Fibroblast of skin of scalp (primary cell): Measurements from ENCODE around the gene SYTL3.
"Not testable (repeated sequence)": the region's sequence is repeated elsewhere in the genome, so short reads cannot be mapped to it uniquely, and the experiment has no call there.

ENCODE experiments used
- DNase-seq: peaks from one replicate; pipeline ENCODE4 v3.0.0-alpha.2; 2013

The SYTL3 gene

GRCh38 chr6:158701268-158701667 is 51.4 kb downstream of the SYTL3 start:
- not testable (repeated sequence) for DNase-seq

- no peak for DNase-seq
Measured at GRCh38 chr6:158703111-158703836, 53.4 kb downstream of the SYTL3 start.

GRCh38 chr6:158703837-158704822 is 54.3 kb downstream of the SYTL3 start:
- peak; percentile 63 for DNase-seq

GRCh38 chr6:158705386-158706126 is 55.7 kb downstream of the SYTL3 start:
- no peak for DNase-seq

- DNase-seq = peak; percentile 58
Measured at GRCh38 chr6:158706369-158706982, 56.6 kb downstream of the SYTL3 start.

- peak; percentile 38 for DNase-seq
Measured at GRCh38 chr6:158707120-158707820, 57.4 kb downstream of the SYTL3 start.

- DNase-seq = no peak
Measured at GRCh38 chr6:158707821-158708195, 58.0 kb downstream of the SYTL3 start.

GRCh38 chr6:158708239-158708638 is 58.4 kb downstream of the SYTL3 start:
- DNase-seq = peak; percentile 34

- DNase-seq = no peak
Measured at GRCh38 chr6:158709809-158710208, 60.0 kb downstream of the SYTL3 start.

GRCh38 chr6:158711264-158711663 is 61.4 kb downstream of the SYTL3 start:
- no peak for DNase-seq

- no peak for DNase-seq
Measured at GRCh38 chr6:158713469-158713868, 63.6 kb downstream of the SYTL3 start.

- DNase-seq = no peak
Measured at GRCh38 chr6:158714706-158715105, 64.9 kb downstream of the SYTL3 start.

GRCh38 chr6:158715330-158716311 is 65.8 kb downstream of the SYTL3 start:
- no peak for DNase-seq

- no peak for DNase-seq
Measured at GRCh38 chr6:158717341-158718330, 67.8 kb downstream of the SYTL3 start.

- no peak for DNase-seq
Measured at GRCh38 chr6:158718461-158719046, 68.7 kb downstream of the SYTL3 start.

- DNase-seq = no peak
Measured at GRCh38 chr6:158722176-158722729, 72.4 kb downstream of the SYTL3 start.

- no peak for DNase-seq
Measured at GRCh38 chr6:158725704-158726103, 75.8 kb downstream of the SYTL3 start.

GRCh38 chr6:158729906-158730540 is 80.2 kb downstream of the SYTL3 start:
- no peak for DNase-seq
